ENCODE measurements around the gene ERC1.
"Not testable (repeated sequence)": the region's sequence is repeated elsewhere in the genome, so short reads cannot be mapped to it uniquely, and the experiment has no call there.

The ERC1 gene

DNA sequence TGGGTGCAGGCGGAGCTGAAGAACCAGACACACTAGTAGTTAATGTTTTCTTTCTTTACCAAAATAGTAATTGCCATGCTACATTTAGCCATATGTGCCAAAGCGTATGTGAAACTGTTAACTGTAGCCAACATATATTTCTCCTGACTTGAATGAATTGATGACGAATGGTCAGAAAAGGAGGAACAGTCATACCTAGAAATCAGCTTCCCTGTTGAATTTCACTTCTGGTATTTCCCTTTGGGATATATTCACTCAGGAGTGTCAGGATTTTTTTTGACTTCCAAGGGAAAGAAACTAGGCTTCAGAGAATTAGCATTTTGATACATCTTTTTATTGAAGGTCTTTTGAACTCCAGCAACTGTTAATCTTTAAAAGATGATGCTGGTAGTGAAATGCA, 87.0 kb downstream of the ERC1 start:
- no peak for DNase-seq
- ATAC-seq: no peak

- no peak for DNase-seq
- no peak for ATAC-seq
Measured at GRCh38 chr12:1080520-1081223, 89.6 kb downstream of the ERC1 start.

DNA sequence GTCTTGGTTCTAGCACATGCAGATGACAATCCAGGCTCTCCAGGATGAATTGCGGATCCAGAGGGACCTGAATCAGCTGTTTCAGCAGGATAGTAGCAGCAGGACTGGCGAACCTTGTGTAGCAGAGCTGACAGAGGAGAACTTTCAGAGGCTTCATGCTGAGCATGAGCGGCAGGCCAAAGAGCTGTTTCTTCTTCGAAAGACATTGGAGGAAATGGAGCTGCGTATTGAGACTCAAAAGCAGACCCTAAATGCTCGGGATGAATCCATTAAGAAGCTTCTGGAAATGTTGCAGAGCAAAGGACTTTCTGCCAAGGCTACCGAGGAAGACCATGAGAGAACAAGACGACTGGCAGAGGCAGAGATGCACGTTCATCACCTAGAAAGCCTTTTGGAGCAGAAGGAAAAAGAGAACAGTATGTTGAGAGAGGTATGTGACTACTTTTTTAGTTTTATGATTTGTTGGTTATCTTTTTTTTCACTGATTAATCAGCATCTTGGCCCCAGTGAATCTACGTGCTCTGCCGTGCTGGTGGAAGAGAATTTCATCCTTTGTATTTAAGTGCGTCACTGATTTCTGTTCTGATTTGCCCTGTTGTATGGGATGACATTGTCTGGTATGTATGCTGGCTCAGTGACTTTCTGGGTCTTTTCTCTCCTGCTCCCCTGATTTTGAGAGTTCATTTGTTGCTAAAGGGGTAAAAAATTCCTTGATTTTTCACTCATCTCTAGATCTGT, 92.3 kb downstream of the ERC1 start:
- ATAC-seq: no peak

GRCh38 chr12:1083889-1084262, 92.9 kb downstream of the ERC1 start:
- DNase-seq (no peak), ATAC-seq (no peak)

More for the DNA sequence above, 92.3 kb downstream of the ERC1 start:
- DNase-seq: no peak

GRCh38 chr12:1091350-1091749, 100.3 kb downstream of the ERC1 start:
- DNase-seq (no peak), ATAC-seq (no peak)

DNA sequence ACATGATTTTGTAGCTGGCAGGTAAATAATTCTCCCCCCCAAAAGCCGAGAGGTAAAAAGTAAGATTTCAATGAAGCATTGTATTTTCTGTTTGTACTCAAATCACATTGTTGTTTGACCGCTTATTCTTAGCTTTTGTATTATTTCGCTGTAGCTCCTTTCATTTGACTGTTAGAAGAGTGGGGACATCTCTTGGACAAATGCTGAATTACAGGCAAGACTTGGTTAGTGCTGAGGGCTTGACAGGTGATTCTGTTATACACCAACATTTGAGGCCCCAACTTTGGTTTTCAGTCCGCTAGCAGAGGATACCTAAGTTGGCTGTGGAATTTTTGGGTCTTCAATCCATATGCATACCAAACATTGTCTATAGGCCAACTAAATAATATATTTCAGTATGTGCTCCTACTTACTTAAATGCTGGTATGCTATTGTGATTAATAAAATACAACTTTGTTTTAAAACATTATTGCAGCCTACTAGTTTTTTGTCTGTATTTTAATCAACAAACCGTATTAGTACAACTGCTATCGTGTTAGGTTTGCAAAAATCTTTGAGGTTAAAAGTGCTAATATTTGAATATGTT, 102.2 kb downstream of the ERC1 start:
- ATAC-seq (peak; percentile 59), DNase-seq (peak; percentile 15)

- DNase-seq: no peak
- ATAC-seq: no peak
Measured at GRCh38 chr12:1094714-1095113, 103.7 kb downstream of the ERC1 start.

- ATAC-seq: peak; percentile 88
Measured at GRCh38 chr12:1099158-1099557, 108.1 kb downstream of the ERC1 start.

DNA sequence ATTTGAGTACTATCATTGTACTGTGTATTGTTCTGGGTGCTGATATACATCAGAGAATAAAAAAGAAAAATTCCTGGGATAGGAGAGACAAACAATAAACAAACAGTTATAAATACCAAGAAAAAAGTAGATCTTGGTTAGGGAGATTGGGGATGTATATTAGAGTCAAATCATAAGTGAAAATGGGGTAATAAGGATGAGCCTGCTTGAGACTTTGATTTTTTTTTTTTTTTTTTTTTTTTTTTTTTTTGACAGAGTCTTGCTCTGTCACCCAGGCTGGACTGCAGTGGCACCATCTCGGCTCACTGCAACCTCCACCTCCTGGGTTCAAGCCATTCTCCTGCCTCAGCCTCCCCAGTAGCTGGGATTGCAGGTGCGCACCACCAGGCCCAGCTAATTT, 108.6 kb downstream of the ERC1 start:
- not testable (repeated sequence) for ATAC-seq, DNase-seq

More at GRCh38 chr12:1099158-1099557, 108.1 kb downstream of the ERC1 start:
- peak; percentile 13 for DNase-seq

DNA sequence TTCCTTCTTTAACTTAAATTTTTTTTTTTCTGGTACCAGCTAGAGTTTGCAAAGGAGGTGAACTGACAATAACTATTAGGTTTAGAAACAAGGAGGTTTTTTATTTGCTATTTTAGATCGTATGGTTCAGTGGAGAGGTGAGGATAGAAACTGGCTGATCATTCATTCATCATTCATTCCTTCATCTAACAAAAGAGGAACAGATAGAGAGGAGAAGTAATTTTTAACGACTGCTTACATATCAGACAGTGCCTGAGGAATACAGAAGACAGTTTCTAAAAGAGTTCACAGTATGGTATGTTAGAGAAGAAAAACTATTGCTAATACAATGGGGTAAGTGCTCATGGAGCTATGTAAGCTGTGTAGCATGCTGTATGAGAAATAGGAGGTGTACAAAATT, 111.1 kb downstream of the ERC1 start:
- no peak for DNase-seq
- ATAC-seq: no peak

- DNase-seq: no peak
- ATAC-seq: no peak
Measured at GRCh38 chr12:1102791-1103450, 111.9 kb downstream of the ERC1 start.

GRCh38 chr12:1103632-1104031, 112.6 kb downstream of the ERC1 start:
- ATAC-seq: no peak

GRCh38 chr12:1104088-1104800, 113.2 kb downstream of the ERC1 start:
- DNase-seq (no peak), ATAC-seq (no peak)

More at GRCh38 chr12:1103632-1104031, 112.6 kb downstream of the ERC1 start:
- DNase-seq: no peak

- DNase-seq (no peak), ATAC-seq (no peak)
Measured at GRCh38 chr12:1107669-1108068, 116.6 kb downstream of the ERC1 start.

DNA sequence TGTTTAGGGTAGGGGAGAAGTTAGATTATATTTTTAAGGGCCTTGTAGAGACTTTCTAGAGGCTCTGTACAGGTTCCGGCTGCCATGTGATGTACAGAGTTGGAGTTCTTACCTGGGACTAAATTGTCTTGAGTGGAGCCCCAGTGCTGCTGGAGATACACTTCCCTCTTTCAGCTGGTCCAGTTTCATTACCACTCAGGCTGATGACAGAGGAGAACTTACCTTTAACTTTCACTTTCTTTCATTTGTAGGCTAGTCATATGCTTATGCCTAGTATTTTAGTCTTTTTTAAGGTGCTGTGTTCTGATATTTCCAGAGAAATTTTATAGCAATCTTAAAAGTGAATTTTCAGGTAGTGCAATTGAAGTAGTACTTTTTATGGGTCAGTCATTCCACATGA, 117.3 kb downstream of the ERC1 start:
- ATAC-seq (peak; percentile 63), DNase-seq (no peak)

DNA sequence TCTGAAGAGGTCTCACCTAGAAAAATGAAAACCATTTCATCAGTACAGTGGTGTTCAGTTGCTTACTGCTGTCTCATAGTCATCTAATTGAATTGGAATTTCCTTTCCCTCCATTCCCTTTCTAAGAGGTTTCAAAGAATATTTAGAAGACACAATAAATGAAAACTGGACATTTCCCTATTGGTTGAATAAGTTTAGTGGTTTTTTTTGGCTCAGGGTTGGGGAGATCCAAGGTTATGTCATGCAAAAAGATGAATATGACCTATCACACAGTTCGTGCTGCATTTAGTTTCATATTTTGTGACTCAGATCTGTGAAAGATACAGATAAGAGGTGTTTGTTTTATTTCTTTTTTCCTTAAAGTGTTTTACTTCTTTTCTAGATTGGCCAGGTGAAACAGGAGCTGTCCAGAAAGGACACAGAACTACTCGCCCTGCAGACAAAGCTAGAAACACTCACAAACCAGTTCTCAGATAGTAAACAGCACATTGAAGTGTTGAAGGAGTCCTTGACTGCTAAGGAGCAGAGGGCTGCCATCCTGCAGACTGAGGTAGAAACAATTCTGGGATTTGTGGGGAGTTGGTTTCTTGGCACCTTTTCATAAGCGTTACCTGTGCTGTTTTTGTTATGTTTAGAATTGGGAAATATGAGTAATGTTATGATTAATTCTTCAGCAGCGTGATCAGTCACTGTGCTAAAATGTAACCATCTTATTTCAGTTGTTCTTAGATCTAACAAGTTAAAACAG, 124.6 kb downstream of the ERC1 start:
- ATAC-seq (peak; percentile 19), DNase-seq (no peak)

DNA sequence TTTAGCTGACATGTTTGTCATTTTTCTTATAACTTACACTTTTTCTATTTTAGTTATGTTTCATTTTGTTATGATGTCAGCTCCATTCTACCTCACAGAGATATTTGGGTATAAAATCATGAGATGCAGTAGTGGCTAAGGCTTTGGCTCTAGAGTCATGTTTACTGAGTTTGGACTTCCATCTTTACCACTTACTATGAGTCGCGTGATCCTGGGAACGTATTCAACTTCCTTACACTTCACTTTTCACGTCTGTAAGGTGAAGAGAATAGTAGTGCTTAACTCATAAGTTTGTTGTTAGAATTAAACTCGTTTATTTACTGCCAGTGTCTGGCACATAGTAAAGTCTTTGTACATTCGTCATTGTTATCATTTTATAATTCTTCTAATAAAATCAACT, 126.3 kb downstream of the ERC1 start:
- no peak for ATAC-seq
- no peak for DNase-seq

- ATAC-seq (peak; percentile 65), DNase-seq (peak; percentile 65)
Measured at GRCh38 chr12:1117970-1118563, 127.0 kb downstream of the ERC1 start.

- ATAC-seq (peak; percentile 13), DNase-seq (no peak)
Measured at GRCh38 chr12:1122786-1123185, 131.8 kb downstream of the ERC1 start.

- DNase-seq (no peak), ATAC-seq (peak; percentile 82)
Measured at GRCh38 chr12:1126091-1126490, 135.1 kb downstream of the ERC1 start.

DNA sequence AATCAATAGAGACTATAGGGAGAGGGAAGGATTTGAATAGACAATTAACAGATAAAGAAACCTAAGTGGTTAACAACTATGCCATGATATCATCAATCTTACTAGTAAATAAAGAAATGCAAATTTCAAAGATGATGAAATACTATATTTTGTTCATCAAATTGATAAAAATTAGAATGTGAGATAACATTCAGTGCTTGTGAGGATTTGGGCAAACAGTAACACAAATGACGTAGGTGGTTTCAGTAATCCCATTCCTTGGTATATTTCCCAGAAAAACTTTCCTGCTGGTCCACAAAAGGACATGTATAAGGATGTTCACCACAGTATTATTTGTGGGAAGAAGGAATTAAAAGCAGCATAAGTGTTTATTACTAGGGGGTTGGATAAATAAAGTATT, 136.0 kb downstream of the ERC1 start:
- DNase-seq: no peak
- ATAC-seq: no peak
